Astrocyte (in vitro differentiated cells and primary cell): Measurements from ENCODE around the gene PEX19. TPM values are rescaled to one million over a fixed set of nuclear protein-coding genes. Genes with fewer than 3 reads are reported as not detected.

ENCODE experiments used
- DNase-seq: peaks from one replicate; pipeline ENCODE4 v3.0.0-alpha.2; 2010; ENCODE audit warnings: low read depth
- FAIRE-seq: peaks from 2 replicates; lab custom pipeline; 2011; peaks lifted over from hg19 to GRCh38; lab: Jason Lieb, UNC
- H2AFZ ChIP-seq: 2 replicates; pipeline ENCODE4 v1.6.0; 2012; ENCODE audit warnings: low read depth, low read length, inconsistent platforms
- H3K27ac ChIP-seq: 2 replicates; pipeline ENCODE4 v1.5.1; 2011; ENCODE audit warnings: low read depth, low read length, inconsistent platforms
- H3K27me3 ChIP-seq: 2 replicates; pipeline ENCODE4 v1.6.0; 2011; ENCODE audit warnings: low read length, inconsistent platforms; ENCODE audit not compliant: insufficient read depth
- H3K36me3 ChIP-seq: 2 replicates; pipeline ENCODE4 v1.5.1; 2011; ENCODE audit warnings: low read length, inconsistent platforms; ENCODE audit not compliant: insufficient read depth
- H3K4me1 ChIP-seq: 2 replicates; pipeline ENCODE4 v1.5.1; 2011; ENCODE audit warnings: low read length, inconsistent platforms; ENCODE audit not compliant: insufficient read depth
- H3K4me2 ChIP-seq: 2 replicates; pipeline ENCODE4 v1.6.0; 2012; ENCODE audit warnings: low read length, inconsistent platforms
- H3K4me3 ChIP-seq: 2 replicates; pipeline ENCODE4 v1.5.1; 2011; ENCODE audit warnings: low read depth, mild to moderate bottlenecking, low read length, inconsistent platforms; ENCODE audit not compliant: insufficient read depth
- H3K79me2 ChIP-seq: 2 replicates; pipeline ENCODE4 v1.6.0; 2012; ENCODE audit warnings: mild to moderate bottlenecking, low read length, inconsistent platforms; ENCODE audit not compliant: insufficient read depth
- H3K9ac ChIP-seq: 2 replicates; pipeline ENCODE4 v1.6.0; 2012; ENCODE audit warnings: mild to moderate bottlenecking, low read length, inconsistent platforms
- H3K9me3 ChIP-seq: 2 replicates; pipeline ENCODE4 v1.5.1; 2012; ENCODE audit warnings: low read depth, mild to moderate bottlenecking, low read length, inconsistent platforms; ENCODE audit not compliant: insufficient read depth
- H4K20me1 ChIP-seq: 2 replicates; pipeline ENCODE4 v1.6.0; 2012; ENCODE audit warnings: low read length, inconsistent platforms; ENCODE audit not compliant: insufficient read depth
- H3K27ac Mint-ChIP-seq: one replicate; pipeline ENCODE4 v1.8.0; 2021; ENCODE audit warnings: mild to moderate bottlenecking, mixed read lengths; ENCODE audit not compliant: unreplicated experiment
- H3K27me3 Mint-ChIP-seq: one replicate; pipeline ENCODE4 v1.8.0; 2021; ENCODE audit warnings: low read depth, mixed read lengths; ENCODE audit not compliant: unreplicated experiment
- H3K36me3 Mint-ChIP-seq: one replicate; pipeline ENCODE4 v1.8.0; 2021; ENCODE audit warnings: low read depth, mixed read lengths; ENCODE audit not compliant: unreplicated experiment
- H3K4me1 Mint-ChIP-seq: one replicate; pipeline ENCODE4 v1.8.0; 2021; ENCODE audit warnings: low read depth, mixed read lengths; ENCODE audit not compliant: unreplicated experiment
- H3K4me3 Mint-ChIP-seq: one replicate; pipeline ENCODE4 v1.8.0; 2021; ENCODE audit warnings: mild to moderate bottlenecking, moderate library complexity, mixed read lengths; ENCODE audit not compliant: unreplicated experiment
- H3K9me3 Mint-ChIP-seq: one replicate; pipeline ENCODE4 v1.8.0; 2021; ENCODE audit warnings: mild to moderate bottlenecking, mixed read lengths; ENCODE audit not compliant: unreplicated experiment
- EZH2 ChIP-seq: IDR thresholded peaks from 2 replicates; pipeline ENCODE4 v1.6.1; 2012; ENCODE audit warnings: mild to moderate bottlenecking, low read length, inconsistent platforms; ENCODE audit not compliant: insufficient read depth
- total RNA-seq: library from RNA; stranded (reverse); gene quantifications from 2 replicates; pipeline ENCODE4 v1.2.1, GENCODE V29; 2021
- TF ChIP-seq, protein P1 (sequence below): IDR thresholded peaks from 2 replicates; pipeline ENCODE4 v1.5.1; 2011; ENCODE audit warnings: low read depth, mild to moderate bottlenecking, inconsistent platforms, low read length, moderate library complexity; ENCODE audit not compliant: insufficient read depth

The PEX19 gene
- total RNA-seq, 1 donor from 2014 or later: 64.2 TPM

- no peaks in the 10 kb centered on the region for H3K27me3 ChIP-seq
- peak overlapping the region; percentile 100 for H3K4me3 Mint-ChIP-seq
- no peaks in the 10 kb centered on the region for H3K36me3 ChIP-seq
- H3K4me1 ChIP-seq: peaks cover 21% of the 10 kb centered on the region
- peaks cover 28% of the 10 kb centered on the region for H3K4me1 Mint-ChIP-seq
- H3K27me3 Mint-ChIP-seq: peaks cover 2% of the 10 kb centered on the region
- no peaks in the 10 kb centered on the region for H3K36me3 Mint-ChIP-seq
- no peaks in the 10 kb centered on the region for H3K9me3 ChIP-seq
- TF ChIP-seq EZH2: no peak
- TF ChIP-seq, protein P1, sequence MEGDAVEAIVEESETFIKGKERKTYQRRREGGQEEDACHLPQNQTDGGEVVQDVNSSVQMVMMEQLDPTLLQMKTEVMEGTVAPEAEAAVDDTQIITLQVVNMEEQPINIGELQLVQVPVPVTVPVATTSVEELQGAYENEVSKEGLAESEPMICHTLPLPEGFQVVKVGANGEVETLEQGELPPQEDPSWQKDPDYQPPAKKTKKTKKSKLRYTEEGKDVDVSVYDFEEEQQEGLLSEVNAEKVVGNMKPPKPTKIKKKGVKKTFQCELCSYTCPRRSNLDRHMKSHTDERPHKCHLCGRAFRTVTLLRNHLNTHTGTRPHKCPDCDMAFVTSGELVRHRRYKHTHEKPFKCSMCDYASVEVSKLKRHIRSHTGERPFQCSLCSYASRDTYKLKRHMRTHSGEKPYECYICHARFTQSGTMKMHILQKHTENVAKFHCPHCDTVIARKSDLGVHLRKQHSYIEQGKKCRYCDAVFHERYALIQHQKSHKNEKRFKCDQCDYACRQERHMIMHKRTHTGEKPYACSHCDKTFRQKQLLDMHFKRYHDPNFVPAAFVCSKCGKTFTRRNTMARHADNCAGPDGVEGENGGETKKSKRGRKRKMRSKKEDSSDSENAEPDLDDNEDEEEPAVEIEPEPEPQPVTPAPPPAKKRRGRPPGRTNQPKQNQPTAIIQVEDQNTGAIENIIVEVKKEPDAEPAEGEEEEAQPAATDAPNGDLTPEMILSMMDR: no peak
- FAIRE-seq (no peak), DNase-seq (peak; percentile 77)
- H3K4me2 ChIP-seq: peak overlapping the region; percentile 93
- H3K27ac Mint-ChIP-seq: peak overlapping the region; percentile 100
- H3K79me2 ChIP-seq: peaks cover 41% of the 10 kb centered on the region
- peak overlapping the region; percentile 99 for H3K9ac ChIP-seq
- H2AFZ ChIP-seq: no peak overlapping the region
- H4K20me1 ChIP-seq: peaks cover 40% of the 10 kb centered on the region
- H3K27ac ChIP-seq: peak overlapping the region; percentile 99
- H3K9me3 Mint-ChIP-seq: no peaks in the 10 kb centered on the region
- peak overlapping the region; percentile 92 for H3K4me3 ChIP-seq
Measured at GRCh38 chr1:160261556-160261892, 23.4 kb downstream of the PEX19 start.

DNA sequence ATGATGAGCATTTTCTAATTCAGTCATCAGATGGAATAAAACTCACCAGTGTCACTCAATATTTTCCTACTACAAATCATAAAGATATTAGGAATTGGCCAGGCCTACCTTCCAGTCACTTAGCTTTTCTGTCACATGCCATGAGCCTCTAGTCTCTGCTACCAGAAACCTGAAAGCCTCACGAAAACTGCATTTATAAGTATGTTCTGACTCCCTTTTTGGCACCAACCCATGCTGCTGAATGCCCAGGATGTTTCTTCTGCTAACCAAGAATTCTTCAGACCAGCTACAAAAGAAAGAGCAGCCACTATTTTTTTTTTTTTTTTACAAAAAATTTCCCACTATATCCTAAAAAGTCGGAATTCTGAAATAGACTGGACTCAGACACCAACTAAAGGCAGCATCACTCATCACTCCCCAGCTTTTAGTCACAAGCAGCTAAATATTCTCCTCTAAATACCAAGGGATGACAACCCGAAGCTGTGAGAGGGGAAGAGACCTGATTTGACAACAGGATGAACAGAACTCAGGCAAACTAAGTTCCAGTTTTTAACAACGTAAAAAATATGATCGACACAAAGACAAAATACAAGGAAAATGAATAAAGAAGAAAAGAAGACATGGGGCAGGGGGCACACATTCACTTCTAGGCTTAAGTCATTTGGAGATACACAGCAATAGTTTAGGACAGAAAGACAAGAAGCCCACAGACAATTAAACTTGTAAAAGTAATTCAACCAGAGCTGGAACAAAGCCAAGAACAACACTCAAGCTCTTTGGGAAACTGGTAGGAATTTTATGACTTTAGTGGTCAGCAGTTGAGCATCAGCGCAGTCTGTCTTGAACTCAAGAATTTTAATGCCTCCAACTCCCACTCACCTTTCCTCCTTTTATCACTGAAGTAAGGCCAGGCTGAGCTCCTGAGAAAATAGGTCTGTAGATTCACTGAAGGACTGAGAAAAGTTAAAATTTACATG, 24.2 kb downstream of the PEX19 start:
- Histone ChIP-seq H3K27me3 (no peaks in the 10 kb centered on the region), H3K9me3 (no peaks in the 10 kb centered on the region), H3K4me2 (peak overlapping the region; percentile 93), H3K79me2 (peaks cover 49% of the 10 kb centered on the region), H3K4me3 (peak overlapping the region; percentile 92), H2AFZ (no peak overlapping the region), H3K36me3 (no peaks in the 10 kb centered on the region), H4K20me1 (peaks cover 48% of the 10 kb centered on the region), H3K4me1 (peaks cover 27% of the 10 kb centered on the region), H3K27ac (peak overlapping the region; percentile 99), H3K9ac (peak overlapping the region; percentile 99)
- Mint-ChIP-seq H3K27me3 (no peaks in the 10 kb centered on the region), H3K36me3 (no peaks in the 10 kb centered on the region), H3K27ac (peak overlapping the region; percentile 100), H3K4me1 (peaks cover 35% of the 10 kb centered on the region), H3K9me3 (no peaks in the 10 kb centered on the region), H3K4me3 (peak overlapping the region; percentile 100)
- TF ChIP-seq EZH2: no peak
- TF ChIP-seq, protein P1: no peak
- no peak for FAIRE-seq
- peak; percentile 92 for DNase-seq
